H9 (cell line): ENCODE measurements around the gene AGBL4. TPM values are rescaled to one million over a fixed set of nuclear protein-coding genes. Genes with fewer than 3 reads are reported as not detected.

Source experiments
- DNase-seq: peaks from one replicate; pipeline ENCODE4 v3.0.0-alpha.2; 2017
- H2AFZ ChIP-seq: one replicate; pipeline ENCODE4 v1.6.1; 2013; ENCODE audit warnings: mild to moderate bottlenecking, low read length, control low read depth, moderate library complexity
- H2AK5ac ChIP-seq: 2 replicates; pipeline ENCODE4 v1.6.1; 2013; ENCODE audit warnings: low read length, control low read depth, mixed read lengths; ENCODE audit not compliant: insufficient read length
- H2BK120ac ChIP-seq: one replicate; pipeline ENCODE4 v1.6.1; 2013; ENCODE audit warnings: low read depth, mild to moderate bottlenecking, low read length, control low read depth, inconsistent platforms; ENCODE audit not compliant: poor library complexity, severe bottlenecking
- H2BK12ac ChIP-seq: 2 replicates; pipeline ENCODE4 v1.6.1; 2013; ENCODE audit warnings: low read length, control low read depth, mixed read lengths, low read depth; ENCODE audit not compliant: insufficient read length
- H2BK15ac ChIP-seq: 2 replicates; pipeline ENCODE4 v1.6.1; 2013; ENCODE audit warnings: low read depth, low read length, control low read depth
- H2BK20ac ChIP-seq: one replicate; pipeline ENCODE4 v1.6.1; 2013; ENCODE audit warnings: low read depth, mild to moderate bottlenecking, low read length, control low read depth, inconsistent platforms; ENCODE audit not compliant: poor library complexity, severe bottlenecking
- H2BK5ac ChIP-seq: 2 replicates; pipeline ENCODE4 v1.6.1; 2013; ENCODE audit warnings: low read length, control low read depth, mixed read lengths; ENCODE audit not compliant: insufficient read length
- H3K14ac ChIP-seq: 2 replicates; pipeline ENCODE4 v1.6.1; 2013; ENCODE audit warnings: low read length, control low read depth; ENCODE audit not compliant: insufficient read depth
- H3K18ac ChIP-seq: 2 replicates; pipeline ENCODE4 v1.6.1; 2013; ENCODE audit warnings: low read depth, mild to moderate bottlenecking, mixed read lengths, low read length, control low read depth; ENCODE audit not compliant: insufficient read length
- H3K23ac ChIP-seq: 2 replicates; pipeline ENCODE4 v1.6.1; 2013; ENCODE audit warnings: low read length, control low read depth, mixed read lengths, low read depth; ENCODE audit not compliant: insufficient read length
- H3K23me2 ChIP-seq: 2 replicates; pipeline ENCODE4 v1.6.1; 2013; ENCODE audit warnings: low read depth, mild to moderate bottlenecking, mixed read lengths, low read length, control low read depth; ENCODE audit not compliant: insufficient read length, poor library complexity, severe bottlenecking
- H3K27ac ChIP-seq: 2 replicates; pipeline ENCODE4 v1.5.1; 2013; ENCODE audit warnings: low read length, control low read depth, mixed read lengths, low read depth; ENCODE audit not compliant: insufficient read length
- H3K27me3 ChIP-seq: 2 replicates; pipeline ENCODE4 v1.6.1; 2013; ENCODE audit warnings: low read length, control low read depth, inconsistent platforms; ENCODE audit not compliant: insufficient read depth
- H3K4ac ChIP-seq: 2 replicates; pipeline ENCODE4 v1.6.1; 2013; ENCODE audit warnings: low read depth, mild to moderate bottlenecking, control low read depth, inconsistent platforms, low read length, moderate library complexity
- H3K4me1 ChIP-seq: 2 replicates; pipeline ENCODE4 v1.6.1; 2013; ENCODE audit warnings: low read length, control low read depth, inconsistent platforms; ENCODE audit not compliant: insufficient read depth
- H3K4me2 ChIP-seq: 2 replicates; pipeline ENCODE4 v1.6.1; 2013; ENCODE audit warnings: low read length, control low read depth, mixed read lengths; ENCODE audit not compliant: insufficient read length, insufficient read depth
- H3K56ac ChIP-seq: 2 replicates; pipeline ENCODE4 v1.6.1; 2013; ENCODE audit warnings: low read depth, mild to moderate bottlenecking, mixed read lengths, low read length, control low read depth; ENCODE audit not compliant: insufficient read length
- H3K79me1 ChIP-seq: 2 replicates; pipeline ENCODE4 v1.6.1; 2013; ENCODE audit warnings: low read depth, mild to moderate bottlenecking, moderate library complexity, low read length, control low read depth, inconsistent platforms; ENCODE audit not compliant: insufficient read depth, poor library complexity, severe bottlenecking
- H3K79me2 ChIP-seq: 2 replicates; pipeline ENCODE4 v1.6.1; 2013; ENCODE audit warnings: low read length, control low read depth, inconsistent platforms; ENCODE audit not compliant: insufficient read depth
- H3K9ac ChIP-seq: 2 replicates; pipeline ENCODE4 v1.6.1; 2013; ENCODE audit warnings: low read length, control low read depth, mixed read lengths; ENCODE audit not compliant: insufficient read length; ENCODE audit errors: extremely low read depth
- H3K9me3 ChIP-seq: one replicate; pipeline ENCODE4 v1.6.1; 2013; ENCODE audit warnings: low read depth, low read length, inconsistent platforms; ENCODE audit not compliant: control insufficient read depth
- H3T11ph ChIP-seq: one replicate; pipeline ENCODE4 v1.6.1; 2013; ENCODE audit warnings: mild to moderate bottlenecking, low read length, control low read depth, inconsistent platforms
- H4K20me1 ChIP-seq: one replicate; pipeline ENCODE4 v1.6.1; 2013; ENCODE audit not compliant: control insufficient read depth, insufficient read length, insufficient read depth
- H4K5ac ChIP-seq: 2 replicates; pipeline ENCODE4 v1.6.1; 2013; ENCODE audit warnings: low read depth, mild to moderate bottlenecking, mixed read lengths, low read length, control low read depth; ENCODE audit not compliant: insufficient read length
- H4K8ac ChIP-seq: replicated peaks from 2 replicates; pipeline ENCODE4 v1.6.1; 2013; ENCODE audit warnings: low read length, control low read depth, mixed read lengths, low read depth; ENCODE audit not compliant: insufficient read length
- H4K91ac ChIP-seq: 2 replicates; pipeline ENCODE4 v1.6.1; 2013; ENCODE audit warnings: low read depth, mild to moderate bottlenecking, moderate library complexity, mixed read lengths, low read length, control low read depth; ENCODE audit not compliant: insufficient read length
- H3K27ac Mint-ChIP-seq, 3 experiments: 2 replicates in 2 of 3; 3 replicates in 1 of 3; pipeline ENCODE4 v1.8.0; 2020 to 2021; ENCODE audit warnings: mixed read lengths in 3 of 3, mild to moderate bottlenecking in 1 of 3, moderate library complexity in 1 of 3
- H3K27me3 Mint-ChIP-seq: 2 replicates; pipeline ENCODE4 v1.8.0; 2021; ENCODE audit warnings: low read depth, mild to moderate bottlenecking, moderate library complexity, mixed read lengths
- H3K36me3 Mint-ChIP-seq, 3 experiments: 2 replicates in 2 of 3; 3 replicates in 1 of 3; pipeline ENCODE4 v1.8.0; 2020 to 2021; ENCODE audit warnings: low read depth in 3 of 3, mixed read lengths in 3 of 3; ENCODE audit not compliant: insufficient read depth in 1 of 3
- H3K4me1 Mint-ChIP-seq, 2 experiments: 2 replicates each; pipeline ENCODE4 v1.8.0; 2020; ENCODE audit warnings: mixed read lengths in 2 of 2
- H3K4me3 Mint-ChIP-seq, 2 experiments: 2 replicates in 1 of 2; 3 replicates in 1 of 2; pipeline ENCODE4 v1.8.0; 2020 to 2021; ENCODE audit warnings: mild to moderate bottlenecking in 2 of 2, mixed read lengths in 2 of 2, moderate library complexity in 1 of 2
- H3K9me3 Mint-ChIP-seq, 2 experiments: 2 replicates in 1 of 2; 3 replicates in 1 of 2; pipeline ENCODE4 v1.8.0; 2020; ENCODE audit warnings: mild to moderate bottlenecking in 2 of 2, mixed read lengths in 2 of 2, moderate library complexity in 1 of 2
- WGBS: extraction: QIAGEN DNeasy Blood & Tissue Kit; methylation state at CpG from one replicate; pipeline ENCODE4 v1.1.7; 2013; ENCODE audit warnings: missing lambda C conversion rate, low lambda C conversion rate, mixed read lengths; ENCODE audit not compliant: insufficient read length; ENCODE audit errors: extremely low coverage; 5-methylcytosine and 5-hydroxymethylcytosine counted together
- total RNA-seq: library from RNA; stranded (reverse); gene quantifications from 2 replicates; pipeline ENCODE4 v1.2.1, GENCODE V29; 2021
- TF ChIP-seq, protein P1 (sequence below): fragments of 200-600 bp; sonication (generic); conservative IDR thresholded peaks from 3 replicates; pipeline ENCODE4 v1.8.0; 2021; ENCODE audit warnings: antibody characterized with exemption, mild to moderate bottlenecking

The AGBL4 gene
- total RNA-seq, 1 experiment from 2014 or later = not detected

DNA sequence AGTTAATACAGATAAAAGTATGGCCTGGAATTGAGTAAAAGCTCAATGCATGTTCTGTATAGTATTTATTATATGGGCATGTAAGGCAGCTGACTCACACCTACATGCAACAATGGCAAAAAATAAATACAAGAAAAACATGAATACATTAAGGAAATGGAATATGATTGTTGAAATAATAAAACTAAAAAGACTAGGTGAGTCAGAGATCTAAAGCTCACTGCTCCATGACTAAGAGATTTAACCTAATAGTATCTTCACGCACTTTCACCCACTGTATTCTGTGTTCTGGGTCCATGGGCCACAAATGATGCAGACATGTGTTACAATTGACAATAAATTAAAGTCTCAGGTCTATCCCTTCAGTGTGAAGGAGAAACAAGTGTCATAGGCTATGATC lies 607.0 kb downstream of the AGBL4 start:
- Histone ChIP-seq H3K79me2 (no peaks in the 10 kb centered on the region), H2BK5ac (no peak overlapping the region), H4K20me1 (no peaks in the 10 kb centered on the region), H2AK5ac (no peak overlapping the region), H3K4ac (no peak overlapping the region), H3K56ac (no peak overlapping the region), H3K4me1 (no peaks in the 10 kb centered on the region), H3K14ac (no peak overlapping the region), H4K5ac (no peak overlapping the region), H3K9ac (no peak overlapping the region), H3K23ac (no peak overlapping the region), H3K79me1 (no peaks in the 10 kb centered on the region), H3K27ac (no peak overlapping the region), H2BK15ac (no peak overlapping the region), H3K23me2 (no peaks in the 10 kb centered on the region), H3K18ac (no peak overlapping the region), H2BK12ac (no peak overlapping the region), H4K91ac (no peak overlapping the region), H2BK120ac (no peak overlapping the region), H3K4me2 (no peak overlapping the region), H3K9me3 (peaks cover 83% of the 10 kb centered on the region), H3K27me3 (no peaks in the 10 kb centered on the region), H3T11ph (no peak overlapping the region), H2AFZ (no peak overlapping the region), H2BK20ac (no peak overlapping the region), H4K8ac (no peak overlapping the region)
- no CpG with 5 or more reads among the region's 1 CpG for WGBS
- Mint-ChIP-seq H3K4me3 (no peak overlapping the region), H3K27me3 (no peaks in the 10 kb centered on the region; the same call in 1 of the 2 replicates), H3K4me1 (no peaks in the 10 kb centered on the region), H3K27ac (no peak overlapping the region), H3K9me3 (peaks cover 88 to 90% of the 10 kb centered on the region in 2 experiments), H3K36me3 (peaks cover 0 to 14% (median 5%) of the 10 kb centered on the region in 3 experiments; a peak in 5 of 7 replicates)
- TF ChIP-seq, protein P1, sequence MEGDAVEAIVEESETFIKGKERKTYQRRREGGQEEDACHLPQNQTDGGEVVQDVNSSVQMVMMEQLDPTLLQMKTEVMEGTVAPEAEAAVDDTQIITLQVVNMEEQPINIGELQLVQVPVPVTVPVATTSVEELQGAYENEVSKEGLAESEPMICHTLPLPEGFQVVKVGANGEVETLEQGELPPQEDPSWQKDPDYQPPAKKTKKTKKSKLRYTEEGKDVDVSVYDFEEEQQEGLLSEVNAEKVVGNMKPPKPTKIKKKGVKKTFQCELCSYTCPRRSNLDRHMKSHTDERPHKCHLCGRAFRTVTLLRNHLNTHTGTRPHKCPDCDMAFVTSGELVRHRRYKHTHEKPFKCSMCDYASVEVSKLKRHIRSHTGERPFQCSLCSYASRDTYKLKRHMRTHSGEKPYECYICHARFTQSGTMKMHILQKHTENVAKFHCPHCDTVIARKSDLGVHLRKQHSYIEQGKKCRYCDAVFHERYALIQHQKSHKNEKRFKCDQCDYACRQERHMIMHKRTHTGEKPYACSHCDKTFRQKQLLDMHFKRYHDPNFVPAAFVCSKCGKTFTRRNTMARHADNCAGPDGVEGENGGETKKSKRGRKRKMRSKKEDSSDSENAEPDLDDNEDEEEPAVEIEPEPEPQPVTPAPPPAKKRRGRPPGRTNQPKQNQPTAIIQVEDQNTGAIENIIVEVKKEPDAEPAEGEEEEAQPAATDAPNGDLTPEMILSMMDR = no peak
- no peak for DNase-seq
